ENCODE measurements around the gene TRAPPC1.

The TRAPPC1 gene

GRCh38 chr17:7951143-7951792, 19.5 kb upstream of the TRAPPC1 start:
- FAIRE-seq = no peak
- DNase-seq (ENCODE audit: insufficient read length, low spot score) = no peak
- TF ChIP-seq POLR2A (IDR thresholded peaks at IDR 0.05; ENCODE audit: low read depth, low read length) = no peak

- DNase-seq (ENCODE audit: insufficient read length, low spot score) (no peak), FAIRE-seq (no peak)
- no peak for TF ChIP-seq POLR2A (IDR thresholded peaks at IDR 0.05; ENCODE audit: low read depth, low read length)
These were observed 18.8 kb upstream of the TRAPPC1 start for GRCh38 chr17:7950578-7950977.

- FAIRE-seq (no peak), DNase-seq (ENCODE audit: insufficient read length, low spot score) (no peak)
- no peak for TF ChIP-seq POLR2A (IDR thresholded peaks at IDR 0.05; ENCODE audit: low read depth, low read length)
These were observed 15.9 kb upstream of the TRAPPC1 start for GRCh38 chr17:7947651-7948050.

DNA sequence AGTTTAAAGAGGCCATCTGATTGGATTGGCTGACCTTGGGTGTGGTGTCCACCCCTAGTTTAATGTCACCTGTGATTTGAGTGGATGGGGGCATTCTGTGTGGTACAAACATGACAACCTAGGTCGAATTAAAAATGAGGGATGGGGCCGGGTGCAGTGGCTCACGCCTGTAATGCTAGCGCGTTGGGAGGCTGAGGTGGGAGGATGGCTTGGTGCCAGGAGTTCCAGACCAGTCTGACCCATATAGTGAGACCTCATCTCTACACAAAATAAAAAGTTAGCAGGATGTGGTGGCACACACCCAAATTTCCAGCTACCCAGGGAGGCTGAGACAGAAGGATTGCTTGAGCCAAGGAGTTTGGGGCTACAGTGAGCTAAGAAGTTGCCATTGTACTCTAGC, 14.7 kb upstream of the TRAPPC1 start:
- FAIRE-seq (no peak), DNase-seq (ENCODE audit: insufficient read length, low spot score) (no peak)
- no peak for TF ChIP-seq POLR2A (IDR thresholded peaks at IDR 0.05; ENCODE audit: low read depth, low read length)

DNA sequence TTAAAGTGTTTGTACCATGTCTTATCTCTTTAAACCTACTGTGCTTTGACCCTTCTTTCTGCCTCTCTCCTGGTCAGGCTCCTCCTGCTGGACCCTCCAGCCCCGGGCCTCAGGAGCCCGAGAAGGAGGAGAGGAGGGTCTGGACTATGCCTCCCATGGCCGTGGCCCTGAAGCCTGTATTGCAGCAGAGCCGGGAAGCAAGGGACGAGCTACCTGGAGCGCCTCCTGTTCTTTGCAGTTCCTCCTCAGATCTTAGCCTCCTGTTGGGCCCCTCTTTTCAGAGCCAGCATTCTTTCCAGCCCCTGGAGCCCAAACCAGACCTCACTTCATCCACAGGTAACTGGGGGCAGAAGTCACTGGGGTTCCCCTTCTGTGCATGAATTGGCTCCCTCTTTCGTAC, 13.9 kb upstream of the TRAPPC1 start:
- TF ChIP-seq POLR2A (IDR thresholded peaks at IDR 0.05; ENCODE audit: low read depth, low read length) = no peak
- FAIRE-seq = no peak
- no peak for DNase-seq (ENCODE audit: insufficient read length, low spot score)

DNA sequence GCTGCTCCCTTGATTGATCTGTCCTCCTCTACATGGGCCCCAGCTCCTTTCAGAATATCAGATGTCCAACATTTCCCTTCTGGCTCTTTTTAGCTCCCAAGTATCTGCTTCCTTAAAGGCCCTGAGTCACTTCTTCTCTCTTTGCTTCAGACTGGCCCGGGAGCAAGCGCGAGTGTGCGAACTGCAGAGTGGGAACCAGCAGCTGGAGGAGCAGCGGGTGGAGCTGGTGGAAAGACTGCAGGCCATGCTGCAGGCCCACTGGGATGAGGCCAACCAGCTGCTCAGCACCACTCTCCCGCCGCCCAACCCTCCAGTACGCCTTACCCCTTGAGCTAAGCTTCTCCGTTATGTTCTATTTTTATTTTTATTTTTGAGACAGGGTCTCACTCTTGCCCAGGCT, 12.6 kb upstream of the TRAPPC1 start:
- FAIRE-seq = no peak
- no peak for DNase-seq (ENCODE audit: insufficient read length, low spot score)
- TF ChIP-seq POLR2A (IDR thresholded peaks at IDR 0.05; ENCODE audit: low read depth, low read length) = no peak

DNA sequence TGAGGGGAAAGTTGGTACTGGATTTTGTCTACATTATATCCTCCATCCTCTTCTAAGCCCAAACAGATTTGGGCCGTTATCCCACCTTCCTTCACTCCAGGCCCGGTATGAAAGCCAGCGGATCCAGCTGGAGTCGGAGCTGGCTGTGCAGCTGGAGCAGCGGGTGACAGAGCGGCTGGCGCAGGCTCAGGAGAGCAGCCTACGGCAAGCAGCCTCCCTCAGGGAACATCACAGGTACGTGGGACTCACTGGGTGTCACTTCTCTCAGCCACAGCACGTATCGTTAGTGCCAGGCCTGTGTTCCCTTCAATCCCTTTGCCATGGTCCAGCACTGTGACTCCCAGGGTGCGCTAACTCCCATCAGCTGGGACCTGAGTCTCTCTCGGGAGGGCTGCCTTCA, 11.5 kb upstream of the TRAPPC1 start:
- no peak for TF ChIP-seq POLR2A (IDR thresholded peaks at IDR 0.05; ENCODE audit: low read depth, low read length)
- DNase-seq (ENCODE audit: insufficient read length, low spot score) (no peak), FAIRE-seq (no peak)

DNA sequence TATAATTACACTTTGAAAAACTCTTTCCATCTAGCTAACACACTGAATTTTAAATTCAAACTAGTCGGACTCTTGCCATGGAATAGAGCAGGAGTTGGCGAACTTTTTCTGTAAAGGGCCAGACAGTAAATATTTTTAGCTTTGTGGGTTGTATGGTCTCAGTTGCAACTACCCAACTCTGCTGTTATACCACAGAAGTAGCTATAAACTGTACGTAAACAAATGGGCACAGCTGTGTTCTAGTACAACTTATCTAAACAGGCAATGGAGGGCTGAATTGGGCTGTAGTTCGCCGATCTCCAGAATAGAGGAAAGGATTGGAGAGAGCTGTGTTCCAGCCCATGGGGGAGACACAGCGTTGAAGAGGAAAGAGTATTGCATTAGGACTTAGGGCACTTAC, 9.0 kb upstream of the TRAPPC1 start:
- FAIRE-seq (no peak), DNase-seq (ENCODE audit: insufficient read length, low spot score) (no peak)
- TF ChIP-seq POLR2A (IDR thresholded peaks at IDR 0.05; ENCODE audit: low read depth, low read length) = no peak

DNA sequence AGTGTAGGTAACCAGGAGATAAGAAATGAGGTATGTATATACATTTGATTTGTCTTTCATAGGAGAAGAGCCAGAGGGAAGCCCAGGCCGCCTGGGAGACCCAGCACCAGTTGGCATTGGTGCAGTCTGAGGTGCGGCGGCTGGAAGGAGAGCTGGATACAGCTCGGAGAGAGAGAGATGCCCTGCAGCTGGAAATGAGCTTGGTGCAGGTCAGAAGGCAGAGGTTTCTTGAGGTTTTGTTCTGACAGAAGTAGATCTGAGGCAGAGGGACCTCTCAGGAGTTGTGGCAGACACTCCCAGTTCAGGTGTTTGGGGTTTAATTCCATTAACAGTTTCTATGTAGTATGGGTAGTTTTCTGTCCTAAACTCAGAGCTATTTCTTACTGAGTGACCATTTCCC, 8.3 kb upstream of the TRAPPC1 start:
- DNase-seq (ENCODE audit: insufficient read length, low spot score) = no peak
- no peak for TF ChIP-seq POLR2A (IDR thresholded peaks at IDR 0.05; ENCODE audit: low read depth, low read length)
- FAIRE-seq = no peak

DNA sequence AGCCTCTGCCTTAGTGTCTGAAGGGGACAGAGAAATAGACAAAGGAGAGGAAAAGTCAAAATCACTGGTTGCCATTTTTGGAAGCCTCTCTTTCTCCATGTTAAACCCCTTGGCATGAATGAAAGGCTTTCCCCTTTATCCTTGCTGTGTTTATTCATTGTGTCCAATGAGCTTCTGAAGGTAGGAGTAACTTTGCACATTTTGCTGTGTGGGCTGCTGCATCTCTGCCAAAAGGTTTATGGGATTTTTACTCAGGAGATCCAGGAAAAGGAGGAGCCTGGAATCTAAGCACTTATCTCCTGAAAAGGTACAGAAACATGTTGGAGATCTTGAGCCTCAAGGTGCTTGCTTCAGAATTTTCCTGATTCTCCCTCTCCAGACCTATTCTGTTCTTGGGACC, 4.1 kb upstream of the TRAPPC1 start:
- DNase-seq (ENCODE audit: insufficient read length, low spot score) (no peak), FAIRE-seq (no peak)
- TF ChIP-seq POLR2A (IDR thresholded peaks at IDR 0.05; ENCODE audit: low read depth, low read length) = no peak

DNA sequence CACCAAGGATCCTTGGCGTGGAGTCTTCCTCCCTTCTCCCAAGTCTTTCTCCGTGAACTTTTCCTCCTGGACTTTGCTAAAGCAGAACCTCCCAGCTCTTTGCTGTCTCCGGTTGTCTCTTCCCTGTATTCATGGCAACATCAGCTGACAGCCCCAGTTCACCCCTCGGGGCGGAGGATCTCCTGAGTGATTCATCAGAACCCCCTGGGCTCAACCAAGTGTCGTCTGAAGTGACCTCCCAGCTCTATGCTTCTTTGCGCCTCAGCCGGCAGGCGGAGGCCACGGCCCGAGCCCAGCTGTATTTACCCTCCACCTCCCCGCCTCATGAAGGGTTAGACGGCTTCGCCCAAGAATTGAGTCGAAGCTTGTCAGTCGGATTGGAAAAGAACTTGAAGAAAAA, 1.2 kb upstream of the TRAPPC1 start:
- DNase-seq (ENCODE audit: insufficient read length, low spot score) = peak; percentile 80
- TF ChIP-seq POLR2A (IDR thresholded peaks at IDR 0.05; ENCODE audit: low read depth, low read length) = no peak
- FAIRE-seq = no peak

DNA sequence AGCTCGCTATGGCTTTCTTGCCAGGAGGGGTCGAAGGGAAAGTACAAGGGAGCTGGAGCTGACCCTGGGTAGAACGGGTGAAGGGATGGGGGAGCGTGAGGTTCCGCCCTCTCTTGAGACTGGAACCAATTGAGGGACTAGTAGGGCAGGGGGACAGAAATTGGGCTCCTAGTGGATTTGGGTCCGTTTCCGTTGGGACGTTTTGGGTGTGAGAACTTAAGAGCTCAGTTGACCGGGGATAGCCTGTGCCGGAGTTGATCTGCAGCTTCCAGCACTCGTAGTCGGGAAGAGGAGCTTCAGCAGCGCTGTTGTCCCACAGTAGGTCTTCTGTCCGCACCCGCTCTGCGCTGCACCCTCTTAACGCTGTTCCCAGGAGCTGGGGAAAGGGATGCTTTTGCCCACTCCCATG, 741 bp upstream of the TRAPPC1 start:
- DNase-seq (ENCODE audit: insufficient read length, low spot score) = peak; percentile 49
- TF ChIP-seq POLR2A (IDR thresholded peaks at IDR 0.05; ENCODE audit: low read depth, low read length) = no peak
- no peak for FAIRE-seq

GRCh38 chr17:7930841-7931631, 710 bp downstream of the TRAPPC1 start:
- no peak for TF ChIP-seq POLR2A (IDR thresholded peaks at IDR 0.05; ENCODE audit: low read depth, low read length)
- FAIRE-seq (no peak), DNase-seq (ENCODE audit: insufficient read length, low spot score) (no peak)

GRCh38 chr17:7929158-7930023, 2.4 kb downstream of the TRAPPC1 start, which contains the start of gene KCNAB3:
Gene KCNAB3 (minus strand): TSS chr17:7929856. CDS start chr17:7929435, 421 bp downstream.
- TF ChIP-seq POLR2A (IDR thresholded peaks at IDR 0.05; ENCODE audit: low read depth, low read length) = no peak
- DNase-seq (ENCODE audit: insufficient read length, low spot score) = no peak
- FAIRE-seq = no peak
